Testis (tissue), 3 donors: ENCODE data around the gene GIPC3. TPM values are rescaled to one million over a fixed set of nuclear protein-coding genes. Genes with fewer than 3 reads are reported as not detected.

Experiments
- DNase-seq: peaks from one replicate; pipeline ENCODE4 v3.0.0-alpha.2; 2019
- H3K27ac ChIP-seq, 2 donors: fragments of 200-600 bp; sonication (generic); one replicate each; pipeline ENCODE4 v1.5.1; 2019
- H3K27me3 ChIP-seq: fragments of 200-600 bp; sonication (generic); one replicate; pipeline ENCODE4 v1.5.1; 2019
- H3K36me3 ChIP-seq: fragments of 200-600 bp; sonication (generic); one replicate; pipeline ENCODE4 v1.5.1; 2017; ENCODE audit warnings: low read depth; ENCODE audit errors: missing control alignments
- H3K4me1 ChIP-seq: fragments of 200-600 bp; sonication (generic); one replicate; pipeline ENCODE4 v1.5.1; 2019
- H3K4me3 ChIP-seq, 2 donors: fragments of 200-600 bp; sonication (generic); one replicate each; pipeline ENCODE4 v1.5.1; 2017 to 2019
- H3K9me3 ChIP-seq: fragments of 200-600 bp; sonication (generic); one replicate; pipeline ENCODE4 v1.5.1; 2017
- POLR2A ChIP-seq: fragments of 450-650 bp; IDR thresholded peaks from one replicate; pipeline ENCODE4 v1.6.1; 2017; ENCODE audit warnings: antibody characterized with exemption, mild to moderate bottlenecking, moderate library complexity
- WGBS, 2 donors: methylation state at CpG; one replicate each; pipeline ENCODE4 v1.1.5; 2018; 5-methylcytosine and 5-hydroxymethylcytosine counted together
- intact Hi-C: fragments of 100-400 bp; cut with DNase I; formaldehyde crosslinking; loops from one replicate; pipeline ENCODE4 v1.15.1; 2023; ENCODE audit warnings: low total_unique reads
- polyA plus RNA-seq: library from polyadenylated mRNA; stranded (reverse); fragments of 350-450 nt; fragmentation: Illumina TruSeq; extraction: RNeasy Lipid Tissue Mini Kit (QIAGEN cat#74804); gene quantifications from one replicate; pipeline ENCODE4 v1.2.3, GENCODE V29; 2014; ENCODE audit warnings: low read depth, low replicate concordance; ENCODE audit not compliant: insufficient read depth
- small RNA-seq, 2 donors: library from RNA; depleted of rRNA; stranded (forward); fragments of <200 nt; gene quantifications; one replicate each; pipeline ENCODE3, GENCODE V24; 2016
- total RNA-seq, 2 donors: library from RNA; depleted of rRNA; stranded (reverse); fragments of >200 nt; gene quantifications; one replicate each; pipeline ENCODE4 v1.2.3, GENCODE V29; 2016
- TF ChIP-seq, protein P1 (sequence below), 3 experiments: fragments of 450-650 bp in 2 of 3; fragments of 200-600 bp in 1 of 3; sonication (generic) in 1 of 3; IDR thresholded peaks; one replicate each; pipeline ENCODE4 v1.5.1; 2016 to 2019; ENCODE audit warnings: antibody characterized with exemption in 3 of 3, mild to moderate bottlenecking in 2 of 3, moderate library complexity in 1 of 3

The GIPC3 gene
- total and polyA plus RNA-seq, 3 donors from 2014 or later = 0.50 to 1.5 (median 0.87) TPM

DNA sequence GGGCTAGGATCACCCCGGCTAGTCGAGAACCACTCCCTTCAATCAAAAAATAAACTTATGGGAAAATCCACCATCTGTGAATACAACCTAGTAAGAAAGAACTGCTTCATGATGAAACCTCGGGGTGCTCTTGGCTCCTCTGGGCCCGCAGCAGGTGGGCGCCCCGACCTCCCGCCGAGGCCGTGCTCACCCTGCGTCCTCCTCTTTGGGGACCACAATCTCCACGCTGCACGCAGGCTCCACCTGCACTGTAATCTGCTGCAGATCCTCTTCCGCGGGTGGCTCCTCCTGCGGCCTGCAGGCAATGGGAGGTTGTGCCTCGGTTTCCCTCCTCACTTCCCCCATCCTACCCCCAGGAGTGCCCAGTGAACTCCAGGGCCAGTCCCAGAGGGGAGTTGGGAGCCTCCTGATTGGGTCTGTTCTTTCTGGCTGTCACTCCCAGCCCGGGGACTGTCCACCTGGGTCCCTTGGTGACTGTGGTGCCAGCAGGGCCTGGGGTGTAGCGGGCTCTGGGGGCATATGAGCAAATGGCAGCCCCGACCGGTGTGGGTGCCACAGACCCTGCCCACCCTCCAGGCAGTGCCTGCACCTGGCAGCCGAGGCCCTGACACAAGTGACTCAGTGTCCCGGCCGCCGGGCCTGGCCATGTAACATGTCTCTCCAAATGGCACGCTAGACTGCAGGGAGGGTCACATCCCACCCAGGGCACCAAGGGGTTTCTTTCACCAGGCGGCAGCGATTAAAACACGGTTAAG, 56.4 kb downstream of the GIPC3 start:
- no peak for DNase-seq
- TF ChIP-seq POLR2A = no peak
- TF ChIP-seq, protein P1, sequence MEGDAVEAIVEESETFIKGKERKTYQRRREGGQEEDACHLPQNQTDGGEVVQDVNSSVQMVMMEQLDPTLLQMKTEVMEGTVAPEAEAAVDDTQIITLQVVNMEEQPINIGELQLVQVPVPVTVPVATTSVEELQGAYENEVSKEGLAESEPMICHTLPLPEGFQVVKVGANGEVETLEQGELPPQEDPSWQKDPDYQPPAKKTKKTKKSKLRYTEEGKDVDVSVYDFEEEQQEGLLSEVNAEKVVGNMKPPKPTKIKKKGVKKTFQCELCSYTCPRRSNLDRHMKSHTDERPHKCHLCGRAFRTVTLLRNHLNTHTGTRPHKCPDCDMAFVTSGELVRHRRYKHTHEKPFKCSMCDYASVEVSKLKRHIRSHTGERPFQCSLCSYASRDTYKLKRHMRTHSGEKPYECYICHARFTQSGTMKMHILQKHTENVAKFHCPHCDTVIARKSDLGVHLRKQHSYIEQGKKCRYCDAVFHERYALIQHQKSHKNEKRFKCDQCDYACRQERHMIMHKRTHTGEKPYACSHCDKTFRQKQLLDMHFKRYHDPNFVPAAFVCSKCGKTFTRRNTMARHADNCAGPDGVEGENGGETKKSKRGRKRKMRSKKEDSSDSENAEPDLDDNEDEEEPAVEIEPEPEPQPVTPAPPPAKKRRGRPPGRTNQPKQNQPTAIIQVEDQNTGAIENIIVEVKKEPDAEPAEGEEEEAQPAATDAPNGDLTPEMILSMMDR (IDR thresholded peaks at IDR 0.05) = no peak
- Histone ChIP-seq H3K4me1 (no peaks in the 10 kb centered on the region), H3K27me3 (no peaks in the 10 kb centered on the region), H3K4me3 (no peak overlapping the region), H3K9me3 (no peaks in the 10 kb centered on the region), H3K36me3 (no peaks in the 10 kb centered on the region), H3K27ac (no peak overlapping the region)
- 93 to 95% methylated on average over 17 to 28 of the region's 28 CpGs for WGBS, 2 donors
- intact Hi-C loops = no loop called here

DNA sequence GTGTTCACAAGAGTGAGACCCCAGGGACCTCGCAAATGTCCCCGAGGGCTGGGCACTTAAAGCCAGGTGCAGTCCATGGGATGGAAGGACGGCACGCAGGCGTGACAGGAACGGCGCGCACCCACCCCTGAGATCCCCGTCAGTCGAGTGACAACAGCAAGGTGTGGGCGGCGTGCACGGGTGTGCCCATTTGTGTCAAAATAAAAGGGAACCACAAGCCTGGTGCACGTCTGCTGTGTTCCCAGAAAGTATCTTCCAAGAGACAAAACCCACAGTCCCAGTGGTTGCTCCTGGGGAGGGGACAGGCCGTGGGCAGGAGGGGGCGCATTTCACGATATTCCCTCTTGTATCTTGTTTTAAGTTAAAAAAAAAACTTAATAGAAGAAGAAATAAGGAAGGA, 57.0 kb downstream of the GIPC3 start:
- Histone ChIP-seq H3K4me3 (no peak overlapping the region), H3K4me1 (no peaks in the 10 kb centered on the region), H3K9me3 (no peaks in the 10 kb centered on the region), H3K36me3 (no peaks in the 10 kb centered on the region), H3K27me3 (no peaks in the 10 kb centered on the region), H3K27ac (no peak overlapping the region)
- no peak for DNase-seq
- intact Hi-C loops = no loop called here
- TF ChIP-seq, protein P1 (IDR thresholded peaks at IDR 0.05) = no peak
- TF ChIP-seq POLR2A = no peak
- WGBS, 2 donors = 87 to 90% methylated on average over 17 of the region's 17 CpGs

Small RNA genes lying within 50 kb of the gene (small RNA-seq; reads per million reads assigned to genes)
- 0 reads per million in 2 donors for gene AC005786.1

Other genes with a start within 250 kb of the GIPC3 start
- 100 to 1,000 TPM; 113 to 127 TPM for gene NFIC, start 218.9 kb upstream of the GIPC3 start, total RNA-seq
- 56.5 TPM for gene NFIC, start 218.9 kb upstream of the GIPC3 start, polyA plus RNA-seq
- gene SMIM24, start 105.0 kb upstream of the GIPC3 start, total RNA-seq = 1 to 10 TPM; 1.3 to 3.1 TPM
- gene SMIM24, start 105.0 kb upstream of the GIPC3 start, polyA plus RNA-seq = 10.1 TPM
- not detected for gene SMIM44, start 102.0 kb upstream of the GIPC3 start, total RNA-seq
- gene SMIM44, start 102.0 kb upstream of the GIPC3 start, polyA plus RNA-seq = not detected
- gene DOHH, start 84.8 kb upstream of the GIPC3 start, total RNA-seq = 10 to 100 TPM; 23.5 to 29.1 TPM
- 10.7 TPM for gene DOHH, start 84.8 kb upstream of the GIPC3 start, polyA plus RNA-seq
- 10 to 100 TPM; 91.2 to 95.1 TPM for gene FZR1, start 79.2 kb upstream of the GIPC3 start, total RNA-seq
- 123 TPM for gene FZR1, start 79.2 kb upstream of the GIPC3 start, polyA plus RNA-seq
- 10 to 100 TPM; 35.8 to 55.9 TPM for gene TEKTIP1, start 46.3 kb upstream of the GIPC3 start, total RNA-seq
- gene TEKTIP1, start 46.3 kb upstream of the GIPC3 start, polyA plus RNA-seq = 68.2 TPM
- 10 to 100 TPM; 83.9 to 95.1 TPM for gene MFSD12, start 27.9 kb upstream of the GIPC3 start, total RNA-seq
- gene MFSD12, start 27.9 kb upstream of the GIPC3 start, polyA plus RNA-seq = 32.8 TPM
- 100 to 1,000 TPM; 108 to 129 TPM for gene HMG20B, start 12.5 kb upstream of the GIPC3 start, total RNA-seq
- gene HMG20B, start 12.5 kb upstream of the GIPC3 start, polyA plus RNA-seq = 66.2 TPM
- 1 to 10 TPM; 1.3 to 3.2 TPM for gene TBXA2R, start 21.4 kb downstream of the GIPC3 start, total RNA-seq
- 1.8 TPM for gene TBXA2R, start 21.4 kb downstream of the GIPC3 start, polyA plus RNA-seq
- 10 to 100 TPM; 52.8 to 57.5 TPM for gene CACTIN, start 41.3 kb downstream of the GIPC3 start, total RNA-seq
- gene CACTIN, start 41.3 kb downstream of the GIPC3 start, polyA plus RNA-seq = 26.9 TPM
- gene PIP5K1C, start 115.0 kb downstream of the GIPC3 start, total RNA-seq = 10 to 100 TPM; 80.2 to 87.0 TPM
- 99.1 TPM for gene PIP5K1C, start 115.0 kb downstream of the GIPC3 start, polyA plus RNA-seq
- 10 to 100 TPM; 37.2 to 81.1 TPM for gene TJP3, start 122.9 kb downstream of the GIPC3 start, total RNA-seq
- gene TJP3, start 122.9 kb downstream of the GIPC3 start, polyA plus RNA-seq = 125 TPM
- gene APBA3, start 176.2 kb downstream of the GIPC3 start, total RNA-seq = 10 to 100 TPM; 34.4 to 48.3 TPM
- gene APBA3, start 176.2 kb downstream of the GIPC3 start, polyA plus RNA-seq = 12.0 TPM
- 10 to 100 TPM; 42.4 to 57.4 TPM for gene MRPL54, start 177.2 kb downstream of the GIPC3 start, total RNA-seq
- 96.4 TPM for gene MRPL54, start 177.2 kb downstream of the GIPC3 start, polyA plus RNA-seq
- gene RAX2, start 186.8 kb downstream of the GIPC3 start, total RNA-seq = under 1 TPM in 1 of 2 donors, not detected in 1; 0.24 TPM
- not detected for gene RAX2, start 186.8 kb downstream of the GIPC3 start, polyA plus RNA-seq
- 10 to 100 TPM; 10.1 TPM for gene MATK, start 200.9 kb downstream of the GIPC3 start, total RNA-seq
- 6.0 TPM for gene MATK, start 200.9 kb downstream of the GIPC3 start, polyA plus RNA-seq